ENCODE data around the gene DNAH8.
A peak's percentile ranks its signal among the peaks of the same experiment; 100 is the strongest.

DNAH8 gene

GRCh38 chr6:38976051-38976450 is 260.9 kb downstream of the DNAH8 start:
- DNase-seq, result no peak

GRCh38 chr6:38976801-38977500 is 261.8 kb downstream of the DNAH8 start:
- DNase-seq, result no peak

GRCh38 chr6:38978139-38978704 is 263.1 kb downstream of the DNAH8 start:
- DNase-seq, result no peak

GRCh38 chr6:38982470-38982869 is 267.4 kb downstream of the DNAH8 start:
- DNase-seq, result no peak

- DNase-seq, result no peak
Observed at GRCh38 chr6:38984723-38985122, 269.6 kb downstream of the DNAH8 start.

GRCh38 chr6:38985839-38986238 is 270.7 kb downstream of the DNAH8 start:
- no peak for DNase-seq

- no peak for DNase-seq
Observed at GRCh38 chr6:38987503-38987902, 272.4 kb downstream of the DNAH8 start.

- no peak for DNase-seq
Observed at GRCh38 chr6:38988736-38989449, 273.8 kb downstream of the DNAH8 start.

GRCh38 chr6:38990475-38990874 is 275.4 kb downstream of the DNAH8 start:
- DNase-seq, result no peak

GRCh38 chr6:38996676-38997075 is 281.6 kb downstream of the DNAH8 start:
- no peak for DNase-seq

- DNase-seq, result peak; percentile 21 to 65
Observed at GRCh38 chr6:38997128-38997761, 282.1 kb downstream of the DNAH8 start.

GRCh38 chr6:39003072-39003471 is 288.0 kb downstream of the DNAH8 start:
- peak in 1 of 2 experiments; percentile 15 for DNase-seq

GRCh38 chr6:39003492-39003891 is 288.4 kb downstream of the DNAH8 start:
- DNase-seq, result no peak

GRCh38 chr6:39004801-39005200 is 289.7 kb downstream of the DNAH8 start:
- DNase-seq, result no peak

- peak; percentile 32 to 77 for DNase-seq
Observed at GRCh38 chr6:39005774-39006173, 290.7 kb downstream of the DNAH8 start.

- DNase-seq, result no peak
Observed at GRCh38 chr6:39007575-39007974, 292.5 kb downstream of the DNAH8 start.

GRCh38 chr6:39008737-39009136 is 293.6 kb downstream of the DNAH8 start:
- DNase-seq, result no peak

- no peak for DNase-seq
Observed at GRCh38 chr6:39009476-39009875, 294.4 kb downstream of the DNAH8 start.

- DNase-seq, result no peak
Observed at GRCh38 chr6:39016839-39017546, 301.9 kb downstream of the DNAH8 start.

GRCh38 chr6:39017547-39017880 is 302.4 kb downstream of the DNAH8 start:
- DNase-seq, result no peak

- DNase-seq, result no peak
Observed at GRCh38 chr6:39018103-39018502, 303.0 kb downstream of the DNAH8 start.

GRCh38 chr6:39020136-39020535 is 305.0 kb downstream of the DNAH8 start:
- no peak for DNase-seq

- no peak for DNase-seq
Observed at GRCh38 chr6:39021041-39021440, 305.9 kb downstream of the DNAH8 start.

Measured in NCI-H446 (cell line).